DMS153 treated with DMSO at 0.1 percent for 48 hours (cell line): ENCODE measurements around the gene CLN6.
"Not testable (repeated sequence)": the region's sequence is repeated elsewhere in the genome, so short reads cannot be mapped to it uniquely, and the experiment has no call there.

ENCODE experiments used
- DNase-seq: peaks from one replicate; lab custom pipeline; 2025; ENCODE audit not compliant: unreplicated experiment; lab: John Stamatoyannopoulos, UW

CLN6 gene

DNA sequence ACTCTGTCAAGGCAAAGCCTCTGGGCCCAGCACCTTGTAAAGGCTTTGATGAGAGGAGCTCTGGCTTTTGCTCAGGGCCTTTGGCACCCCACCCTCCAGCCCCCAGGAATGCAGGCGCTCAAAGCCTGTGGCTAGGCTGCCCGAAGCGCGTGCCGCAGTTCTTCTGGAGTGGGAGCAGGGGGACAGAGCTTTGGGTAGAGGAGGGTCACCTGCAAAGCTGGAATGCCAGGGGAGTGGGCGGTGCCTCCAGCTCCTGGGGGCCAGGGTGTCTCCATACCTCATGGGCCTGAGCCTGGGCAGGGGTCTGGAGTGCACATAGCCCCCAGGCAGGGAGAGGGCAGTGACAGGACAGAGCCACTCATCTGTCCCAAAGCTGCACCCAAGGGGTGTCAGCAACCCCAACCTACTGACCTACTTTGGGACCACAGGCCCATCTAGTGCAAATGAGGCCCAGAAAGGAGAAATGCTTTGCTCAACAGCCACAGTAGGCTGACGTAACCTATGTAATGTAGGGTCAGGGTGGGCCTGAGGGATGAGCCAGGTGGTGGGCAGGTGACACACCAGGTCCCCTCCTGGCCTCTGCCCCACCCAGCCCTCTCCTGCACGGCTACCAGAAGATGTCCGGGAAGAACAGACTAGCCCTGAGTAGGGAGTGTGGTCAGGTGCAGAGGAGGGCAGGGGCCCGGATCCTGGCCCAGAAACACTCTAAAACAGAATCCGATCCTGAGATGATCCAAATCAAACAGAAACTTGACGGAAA, 22.2 kb downstream of the CLN6 start:
- DNase-seq, result no peak

DNA sequence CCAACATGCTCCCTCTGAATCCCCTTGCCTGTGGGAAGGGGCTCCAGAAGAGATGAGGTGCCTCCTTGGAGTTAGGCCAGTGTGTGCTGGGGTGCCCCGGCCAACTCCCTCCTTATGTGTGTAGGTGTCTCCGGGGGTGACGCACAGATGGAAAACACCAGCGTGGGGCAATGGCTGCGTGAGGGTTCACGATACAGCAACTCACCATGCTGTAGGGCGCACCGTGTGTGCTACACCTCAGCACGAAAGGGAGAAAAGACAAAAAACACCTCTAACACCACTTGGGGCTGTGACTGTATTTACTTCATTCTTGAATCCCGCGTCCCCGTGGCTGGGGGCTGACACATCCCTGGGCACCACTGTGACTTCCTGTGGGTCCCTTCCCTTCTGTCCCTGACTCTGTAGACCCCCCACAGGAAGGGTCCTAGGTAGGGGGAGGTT, 22.8 kb downstream of the CLN6 start:
- no peak for DNase-seq

DNA sequence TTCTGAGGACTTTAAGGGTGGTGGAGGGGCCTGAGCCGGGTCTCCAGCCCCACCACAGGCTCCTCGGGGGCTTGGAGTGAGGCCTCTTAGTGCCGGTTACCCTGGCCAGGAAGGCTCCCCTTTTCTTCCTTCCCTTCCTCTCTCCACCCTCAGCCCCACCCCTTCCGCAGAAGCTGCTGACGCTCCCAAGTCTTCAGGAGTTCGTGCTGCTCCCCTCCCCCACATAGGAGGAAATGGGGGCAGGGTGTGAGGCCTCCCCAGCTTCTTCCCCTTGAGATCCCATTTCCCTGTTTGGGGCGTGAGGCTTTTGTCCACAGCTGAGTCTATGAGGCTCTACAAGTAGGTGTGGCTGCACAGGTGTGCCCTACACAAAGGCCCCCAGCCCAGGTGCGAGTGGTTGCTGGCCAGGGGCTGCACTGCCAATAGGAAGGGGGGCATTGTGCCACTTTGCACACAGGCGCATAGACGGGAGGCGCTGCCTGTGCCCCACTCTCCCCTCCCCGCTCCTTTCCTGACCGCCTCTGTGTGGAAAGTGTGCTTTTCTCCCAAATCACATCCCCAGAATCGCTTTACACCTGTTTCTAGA, 23.5 kb downstream of the CLN6 start:
- DNase-seq, result no peak

DNA sequence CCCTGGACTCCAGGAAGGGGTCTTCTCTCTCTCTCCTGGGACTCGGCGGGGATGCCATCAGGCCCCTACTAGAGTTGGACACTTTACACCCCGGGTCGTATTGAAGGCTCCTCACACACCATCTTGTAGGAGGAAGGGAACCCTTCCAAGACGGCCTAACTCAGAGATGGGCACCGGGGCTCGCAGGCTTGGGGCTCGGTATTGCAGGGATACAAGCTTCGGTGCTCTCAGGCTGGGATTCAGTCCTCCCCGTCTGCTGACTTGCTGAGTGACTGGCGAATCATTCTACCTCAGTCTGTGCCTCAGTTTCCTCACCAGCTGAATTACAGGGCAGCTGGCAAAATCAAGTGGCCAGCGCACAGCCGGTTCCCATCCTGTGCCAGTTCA, 24.0 kb downstream of the CLN6 start:
- no peak for DNase-seq

DNA sequence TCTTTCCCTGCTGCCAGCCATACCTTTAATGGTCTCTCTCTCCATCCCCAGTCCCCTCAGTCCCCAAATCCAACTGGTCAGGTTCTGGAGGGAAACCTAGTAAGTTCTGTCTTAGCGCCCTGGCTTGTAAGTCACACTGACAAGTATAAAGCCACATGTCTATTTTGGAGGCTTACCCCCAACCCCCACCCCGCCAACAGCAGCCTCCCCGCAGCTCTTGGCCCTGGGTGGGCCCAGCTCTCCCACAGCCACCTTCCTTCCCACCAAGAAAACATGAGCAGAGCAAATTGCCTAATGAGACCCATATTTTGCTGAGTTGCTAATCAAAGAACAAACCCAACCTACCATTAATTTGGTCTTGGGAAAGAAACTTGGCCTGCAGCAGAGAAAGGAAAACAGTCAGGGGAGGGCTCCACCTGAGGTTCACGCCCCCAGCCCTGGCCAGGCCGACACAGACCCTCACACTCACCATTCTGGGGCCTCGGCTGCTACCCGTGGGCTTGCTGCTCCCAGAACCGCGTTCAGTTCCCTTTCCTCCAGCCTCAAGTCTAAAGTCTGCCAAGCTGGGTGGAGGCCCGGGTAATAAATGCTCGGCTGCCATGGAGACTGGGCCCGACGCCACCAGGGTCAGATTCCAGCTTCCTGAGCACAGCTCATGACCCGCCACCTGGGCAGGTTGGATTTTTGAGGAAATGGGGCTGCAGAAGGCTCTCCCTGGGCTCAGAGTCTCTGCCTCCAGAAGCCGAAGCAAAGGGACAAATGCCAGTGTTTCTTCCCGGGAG, 24.6 kb downstream of the CLN6 start, which contains the start of gene CALML4:
Gene CALML4 (minus strand): TSS at position 557 of the 782 bp plus-strand sequence. CDS start 85 bp downstream, at position 472.
- DNase-seq, result peak; percentile 31

GRCh38 chr15:68204361-68204760, 25.2 kb downstream of the CLN6 start:
- DNase-seq, result no peak

DNA sequence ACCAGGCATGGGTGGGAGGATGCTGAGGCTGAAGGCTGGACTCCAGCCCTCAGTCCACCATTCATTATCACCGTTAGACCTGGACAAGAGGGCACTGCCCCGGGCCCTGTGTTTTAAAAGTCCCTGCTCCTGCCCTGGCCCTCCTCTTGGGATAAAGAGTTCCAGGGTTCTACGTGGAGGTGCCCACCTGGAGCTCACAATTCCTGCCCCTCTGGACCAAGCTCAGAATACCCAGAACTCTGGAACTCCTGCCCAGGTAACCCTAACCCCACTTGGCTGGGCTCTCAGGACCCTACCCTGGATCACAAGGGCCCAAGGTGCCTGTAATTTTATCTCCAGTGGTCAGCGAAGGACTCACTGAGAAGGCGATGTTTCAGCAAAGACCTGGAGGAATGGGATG, 25.6 kb downstream of the CLN6 start:
- no peak for DNase-seq

GRCh38 chr15:68203486-68203885, 26.0 kb downstream of the CLN6 start:
- DNase-seq, result no peak

DNA sequence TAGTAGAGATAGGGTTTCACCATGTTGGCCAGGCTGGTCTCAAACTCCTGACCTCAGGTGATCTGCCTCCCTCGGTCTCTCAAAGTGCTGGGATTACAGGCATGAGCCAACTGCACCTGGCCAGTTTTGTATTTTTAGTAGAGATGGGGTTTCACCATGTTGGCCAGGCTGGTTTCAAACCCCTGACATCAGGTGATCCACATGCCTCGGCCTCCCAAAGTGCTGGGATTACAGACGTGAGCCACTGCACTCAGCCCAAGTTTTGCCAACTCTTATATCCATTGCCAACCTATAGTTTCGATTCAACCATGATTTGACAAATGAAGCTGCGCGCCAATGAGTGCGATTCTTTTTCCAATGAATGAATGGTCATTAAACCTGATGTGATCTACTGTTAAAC, 26.5 kb downstream of the CLN6 start:
- not testable (repeated sequence) for DNase-seq

- no peak for DNase-seq
These were observed 27.7 kb downstream of the CLN6 start for GRCh38 chr15:68201879-68202261.

GRCh38 chr15:68201153-68201878, 28.2 kb downstream of the CLN6 start:
- DNase-seq, result no peak

DNA sequence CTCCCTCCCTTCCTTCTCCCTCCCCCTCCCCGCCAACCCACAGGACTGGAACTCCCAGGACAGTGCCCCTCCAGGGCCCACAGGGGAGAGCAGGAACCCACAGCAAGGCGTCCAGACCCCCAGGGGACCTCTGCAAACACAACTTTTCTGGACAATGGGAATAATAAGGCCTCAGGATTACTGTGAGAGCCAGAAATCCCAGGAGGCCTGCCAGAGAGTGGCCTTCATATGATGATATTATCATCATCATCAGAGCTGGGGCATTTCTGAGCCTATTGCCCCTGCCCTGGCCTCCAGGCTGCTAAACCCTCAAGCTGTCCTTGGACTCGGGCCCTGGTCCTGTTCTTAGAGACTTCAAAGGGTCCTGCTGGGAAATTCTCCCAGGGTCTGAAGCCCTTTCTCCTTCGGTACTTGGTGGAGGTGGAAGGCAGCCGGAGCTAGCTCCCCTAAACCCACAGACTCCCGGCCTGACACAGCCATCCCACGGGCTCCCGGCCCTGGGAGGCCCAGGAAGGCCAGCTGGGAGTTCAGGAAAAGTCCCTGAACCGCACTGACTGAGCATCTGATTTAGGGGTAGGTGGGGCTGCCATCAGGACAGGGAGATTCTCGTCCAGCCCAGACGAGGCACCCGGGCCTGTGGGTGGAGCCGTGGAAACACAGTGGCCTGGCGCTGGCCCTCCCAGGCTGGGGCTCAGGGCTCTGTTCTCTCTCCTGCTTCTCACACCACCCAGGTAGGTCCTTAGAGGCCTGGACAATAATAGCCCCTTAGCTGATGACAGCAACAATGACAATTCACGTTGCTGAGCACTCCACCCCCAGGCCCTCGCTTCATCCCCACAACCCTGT, 29.3 kb downstream of the CLN6 start:
- no peak for DNase-seq

GRCh38 chr15:68199340-68199739, 30.2 kb downstream of the CLN6 start:
- no peak for DNase-seq

DNA sequence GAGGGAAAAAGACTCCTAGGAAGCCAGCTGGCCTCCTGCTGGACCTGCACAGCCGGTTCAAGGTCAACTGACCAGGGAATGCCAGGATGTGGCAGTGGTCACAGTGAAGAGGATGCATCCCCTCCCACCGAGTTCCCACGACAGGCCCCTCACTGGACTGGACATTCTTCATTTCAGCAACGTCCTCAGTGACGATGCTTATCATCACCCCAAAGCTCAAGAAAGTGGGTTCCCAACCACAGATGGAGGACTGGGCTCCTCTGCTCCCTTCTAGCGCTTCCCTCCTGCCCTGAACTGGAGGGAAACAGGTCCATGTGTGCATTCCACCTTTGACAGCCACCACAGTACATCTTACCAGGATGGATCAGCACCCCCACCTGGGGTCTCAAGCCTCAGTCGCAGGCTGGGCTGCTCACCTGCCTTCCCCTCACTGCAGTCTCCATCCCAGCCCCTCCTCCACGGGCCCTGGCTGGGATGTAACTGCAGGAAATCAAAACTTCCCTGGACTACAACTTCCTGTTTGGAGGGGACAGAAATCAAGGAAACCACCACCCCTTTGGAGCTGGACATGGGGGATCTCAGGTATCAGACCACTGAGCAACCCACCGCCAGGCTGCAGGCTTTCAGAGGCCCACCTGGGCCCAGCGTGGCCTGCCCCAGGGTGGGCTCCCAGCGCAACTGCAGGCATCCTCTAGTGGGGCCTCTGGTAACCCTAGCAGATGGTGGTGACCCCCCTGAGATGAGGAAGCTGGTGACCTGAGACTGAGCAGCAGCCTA, 31.7 kb downstream of the CLN6 start:
- no peak for DNase-seq

DNA sequence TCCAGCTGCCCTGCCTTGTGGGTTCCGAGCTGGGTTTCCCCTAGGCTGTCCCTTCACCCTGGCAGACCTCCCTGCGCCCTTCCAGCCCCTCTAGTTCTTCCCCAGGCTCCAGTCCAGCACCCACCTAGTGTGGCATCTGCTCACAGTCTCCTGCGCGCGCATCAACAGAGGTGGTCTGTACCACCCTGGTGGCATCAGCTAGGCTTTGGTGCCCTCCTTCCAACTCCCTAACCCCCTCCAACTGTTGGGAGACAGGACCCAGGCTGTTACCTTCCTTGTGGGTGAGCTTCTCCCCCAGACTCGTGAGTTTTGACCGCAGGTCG, 32.4 kb downstream of the CLN6 start:
- no peak for DNase-seq

GRCh38 chr15:68196445-68197169, 32.9 kb downstream of the CLN6 start:
- no peak for DNase-seq

- no peak for DNase-seq
These were observed 34.0 kb downstream of the CLN6 start for GRCh38 chr15:68195336-68196112.

- DNase-seq, result no peak
These were observed 36.6 kb downstream of the CLN6 start for GRCh38 chr15:68192804-68193486.
